GM12873 (cell line): ENCODE measurements around the gene KCNIP3.

Experiments
- TF ChIP-seq, protein P1 (sequence below): IDR thresholded peaks from 2 replicates; pipeline ENCODE4 v1.5.1; 2012; ENCODE audit warnings: low read depth, mild to moderate bottlenecking, moderate library complexity, low read length, control low read depth; ENCODE audit not compliant: insufficient read depth; ENCODE audit errors: missing control alignments

KCNIP3 gene

DNA sequence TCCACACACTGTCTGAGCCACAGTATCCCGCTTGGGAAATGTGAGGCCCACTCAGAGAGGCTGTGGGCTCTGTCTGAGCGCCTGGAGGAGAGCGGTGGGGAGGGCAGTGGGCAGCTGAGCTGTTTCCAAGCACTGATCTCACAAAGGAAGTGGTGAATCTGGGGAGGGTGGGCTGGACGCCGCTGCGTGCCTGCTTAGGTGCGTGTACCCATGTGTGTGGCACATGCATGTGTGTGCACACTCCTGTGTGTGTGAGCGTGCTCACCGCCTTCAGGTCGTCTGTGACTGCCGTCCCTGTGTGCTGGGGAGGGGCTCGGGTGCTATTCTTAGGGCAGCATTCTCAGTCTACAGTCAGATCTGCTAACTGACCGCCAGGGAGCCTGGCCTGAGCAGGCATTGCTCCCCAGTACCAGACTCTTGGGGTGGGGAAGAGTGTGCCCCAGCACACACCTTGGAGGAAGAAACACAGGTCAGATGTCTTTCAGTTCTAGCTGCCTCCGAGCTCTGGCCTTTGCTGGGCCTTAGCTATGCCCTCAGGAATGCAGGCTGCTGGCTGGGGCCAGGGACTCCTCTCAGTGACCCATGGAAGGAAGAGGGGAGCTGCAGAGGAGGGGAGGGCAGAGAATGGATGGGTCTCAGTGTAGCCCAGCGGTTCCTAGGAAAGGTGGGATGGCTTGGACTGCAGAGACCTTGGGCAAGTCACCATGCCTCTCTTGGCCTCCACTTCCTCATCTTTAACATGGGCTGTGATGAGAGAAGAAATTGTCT, 31.4 kb downstream of the KCNIP3 start:
- TF ChIP-seq, protein P1, sequence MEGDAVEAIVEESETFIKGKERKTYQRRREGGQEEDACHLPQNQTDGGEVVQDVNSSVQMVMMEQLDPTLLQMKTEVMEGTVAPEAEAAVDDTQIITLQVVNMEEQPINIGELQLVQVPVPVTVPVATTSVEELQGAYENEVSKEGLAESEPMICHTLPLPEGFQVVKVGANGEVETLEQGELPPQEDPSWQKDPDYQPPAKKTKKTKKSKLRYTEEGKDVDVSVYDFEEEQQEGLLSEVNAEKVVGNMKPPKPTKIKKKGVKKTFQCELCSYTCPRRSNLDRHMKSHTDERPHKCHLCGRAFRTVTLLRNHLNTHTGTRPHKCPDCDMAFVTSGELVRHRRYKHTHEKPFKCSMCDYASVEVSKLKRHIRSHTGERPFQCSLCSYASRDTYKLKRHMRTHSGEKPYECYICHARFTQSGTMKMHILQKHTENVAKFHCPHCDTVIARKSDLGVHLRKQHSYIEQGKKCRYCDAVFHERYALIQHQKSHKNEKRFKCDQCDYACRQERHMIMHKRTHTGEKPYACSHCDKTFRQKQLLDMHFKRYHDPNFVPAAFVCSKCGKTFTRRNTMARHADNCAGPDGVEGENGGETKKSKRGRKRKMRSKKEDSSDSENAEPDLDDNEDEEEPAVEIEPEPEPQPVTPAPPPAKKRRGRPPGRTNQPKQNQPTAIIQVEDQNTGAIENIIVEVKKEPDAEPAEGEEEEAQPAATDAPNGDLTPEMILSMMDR = no peak

DNA sequence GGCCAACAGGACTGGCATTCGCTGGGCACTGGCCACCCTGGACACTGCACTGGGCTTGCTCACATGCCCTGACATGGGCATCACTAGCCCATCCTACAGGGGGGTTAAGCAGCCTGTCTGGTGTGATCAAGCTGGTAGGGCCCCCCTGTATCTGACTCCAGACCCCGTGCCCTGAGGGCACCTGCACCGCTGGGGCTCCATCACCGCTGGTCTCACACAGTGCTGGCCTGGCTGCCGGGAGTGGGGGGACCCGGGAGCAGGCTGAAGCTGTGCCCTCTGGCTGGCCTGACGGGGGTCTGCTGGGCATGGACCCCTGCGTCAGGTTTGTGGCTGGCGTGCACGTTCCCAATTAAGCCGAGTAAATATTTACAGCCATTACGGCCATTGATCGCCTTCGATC, 32.3 kb downstream of the KCNIP3 start:
- TF ChIP-seq, protein P1 = no peak

DNA sequence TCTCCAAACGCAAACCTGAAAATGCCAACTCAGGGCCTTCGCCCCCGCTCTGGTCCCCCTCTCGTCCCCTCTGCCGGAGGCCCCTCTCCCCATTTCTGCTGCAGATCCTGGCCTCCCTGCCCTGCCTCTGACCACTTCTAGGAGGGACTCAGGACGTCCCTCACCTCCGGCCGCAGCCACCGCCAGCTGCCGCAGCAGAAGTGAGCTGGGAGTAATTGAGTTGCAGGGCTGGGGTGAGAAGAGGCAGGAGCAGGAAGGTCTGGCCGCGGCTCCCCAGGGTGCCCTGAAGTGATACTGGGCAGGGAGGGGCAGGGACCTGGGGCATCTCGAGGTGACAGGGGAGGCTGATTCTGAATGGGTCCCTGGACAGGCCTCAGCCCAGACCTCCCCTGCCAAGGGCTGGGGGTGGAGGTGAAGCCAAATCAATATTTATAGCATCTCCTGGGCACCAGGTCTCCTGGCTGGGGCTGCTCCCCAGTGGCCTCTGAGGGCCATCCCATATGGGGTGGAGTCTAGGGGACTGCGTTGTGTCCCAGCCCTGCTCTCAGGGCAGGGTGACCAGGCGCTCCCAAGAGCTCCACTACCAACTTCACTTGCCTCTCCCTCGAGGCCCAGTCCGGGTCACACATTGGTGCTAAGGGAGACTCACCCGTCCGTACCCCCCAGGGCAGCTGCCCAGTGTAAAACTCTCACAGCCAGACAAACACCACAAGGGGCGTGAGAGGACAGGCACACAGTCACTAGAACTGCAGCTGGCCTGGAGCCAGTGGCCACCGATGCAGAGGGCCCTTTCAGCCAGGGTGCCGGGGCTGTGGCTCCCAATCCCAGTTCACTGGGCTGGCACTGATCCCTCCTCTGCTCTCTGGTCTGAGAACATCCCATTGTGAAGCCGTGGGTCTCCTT, 33.0 kb downstream of the KCNIP3 start:
- TF ChIP-seq, protein P1 = no peak

DNA sequence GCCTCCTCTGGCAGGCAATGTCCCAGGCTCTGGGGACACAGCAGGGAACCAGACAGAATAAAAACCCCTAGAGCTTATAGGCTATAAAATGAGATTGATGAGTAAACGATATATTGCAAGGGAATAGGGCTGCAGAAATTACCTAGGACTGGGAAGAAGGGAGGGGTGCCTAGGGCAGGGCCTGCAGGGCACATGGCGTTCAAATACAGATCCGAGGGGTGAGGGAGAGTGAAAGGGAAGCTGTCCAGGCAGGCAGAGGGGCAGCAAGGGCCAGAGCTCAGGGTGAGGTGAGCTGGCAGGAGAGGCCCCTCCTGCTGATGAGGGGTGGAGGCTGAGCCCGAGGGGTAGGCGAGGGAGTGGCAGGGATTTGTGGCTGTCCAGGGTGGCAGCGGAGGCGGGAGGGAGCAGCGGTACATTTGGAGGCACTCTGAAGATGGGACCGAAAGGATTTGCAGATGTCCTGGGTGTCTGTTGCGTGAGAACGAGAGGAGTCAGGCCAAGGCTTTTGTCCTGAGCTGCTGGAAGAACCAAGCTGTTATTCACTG, 33.7 kb downstream of the KCNIP3 start:
- TF ChIP-seq, protein P1 = no peak

DNA sequence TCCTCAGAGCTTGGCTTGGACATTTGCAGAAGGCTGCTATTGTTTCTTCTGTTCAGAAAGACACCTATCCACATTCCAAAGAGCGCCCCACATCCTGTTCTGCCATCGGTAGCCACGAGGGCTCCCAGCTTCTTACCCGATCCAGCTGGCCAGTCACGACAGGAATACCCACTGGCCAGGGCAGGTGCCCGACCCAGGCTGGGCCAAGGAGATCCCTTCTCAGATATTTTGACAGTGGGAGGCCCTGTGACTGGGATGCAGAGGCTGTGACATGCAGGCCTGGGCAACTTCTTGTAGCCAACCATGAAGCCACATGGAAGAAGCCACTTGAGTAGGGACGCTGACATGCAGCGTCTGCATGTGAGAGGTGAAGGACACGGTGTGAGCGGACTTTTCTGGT, 34.5 kb downstream of the KCNIP3 start:
- TF ChIP-seq, protein P1 = no peak

DNA sequence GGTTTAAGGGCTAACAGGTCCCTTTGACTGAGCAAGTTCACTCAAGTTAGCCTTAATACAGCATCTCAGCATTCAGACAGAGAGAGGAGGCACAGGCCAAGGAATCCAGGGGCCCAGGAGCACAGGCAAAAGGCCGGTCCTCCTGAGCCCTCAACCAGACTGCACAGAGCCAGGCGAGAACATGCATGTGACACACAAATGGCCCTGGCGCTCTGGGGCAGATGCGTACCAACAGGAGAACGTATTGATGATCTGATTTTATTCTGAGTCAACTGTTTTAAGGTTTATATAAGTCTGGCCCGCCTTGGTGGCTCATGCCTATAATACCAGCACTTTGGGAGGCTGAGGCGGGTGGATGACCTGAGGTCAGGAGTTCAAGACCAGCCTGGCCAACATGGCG, 34.9 kb downstream of the KCNIP3 start:
- TF ChIP-seq, protein P1 = no peak

DNA sequence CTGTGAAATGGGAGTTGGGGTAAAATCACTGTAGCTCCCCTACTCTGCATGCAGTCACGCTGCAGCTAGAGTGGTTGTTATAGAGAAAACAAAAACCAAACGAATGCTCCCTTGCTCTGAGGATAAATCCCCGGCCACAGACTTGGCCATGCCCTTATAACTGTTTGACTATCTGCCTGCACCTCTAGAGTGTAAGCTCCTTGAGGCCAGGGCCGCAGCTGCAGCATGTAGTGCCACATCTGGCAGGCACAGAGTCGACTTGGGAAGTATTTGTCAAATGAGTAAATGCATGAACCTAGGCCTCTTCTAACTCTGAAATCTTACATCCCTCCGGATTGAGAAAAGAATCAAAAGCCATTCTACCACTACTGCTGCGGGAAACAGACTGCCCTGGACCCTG, 35.9 kb downstream of the KCNIP3 start:
- TF ChIP-seq, protein P1 = no peak
